ENCODE data around the gene UTP3. TPM values are rescaled to one million over a fixed set of nuclear protein-coding genes. Genes with fewer than 3 reads are reported as not detected.
A peak's percentile ranks its signal among the peaks of the same experiment; 100 is the strongest.

UTP3 gene
- total and polyA plus RNA-seq, 3 experiments from 2014 or later: 14.9 to 43.4 (median 42.5) TPM

DNA sequence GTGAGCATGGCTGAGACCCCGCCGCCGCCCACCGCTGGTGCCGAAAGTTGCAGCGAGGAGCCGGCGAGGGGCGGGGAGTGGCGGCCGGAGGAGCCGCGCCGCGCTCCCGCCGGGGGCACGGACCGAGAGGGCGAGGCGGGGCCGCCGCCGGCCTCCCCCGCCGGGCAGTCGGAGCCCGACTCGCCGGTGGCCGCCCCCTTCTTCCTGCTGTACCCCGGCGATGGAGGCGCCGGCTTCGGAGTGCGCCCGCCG is 16.5 kb downstream of the UTP3 start:
- H3K27ac ChIP-seq (ENCODE audit: low read depth, low read length): peak overlapping the region; percentile 71
- no peaks in the 10 kb centered on the region for H3K9me3 Mint-ChIP-seq
- H3K4me3 Mint-ChIP-seq: peak overlapping the region in 6 of 7 donors; percentile 11 to 99 (median 90)
- DNase-seq: peak in 2 of 5 donors; percentile 41 to 58
- H3K4me1 Mint-ChIP-seq: peaks cover 20 to 42% (median 35%) of the 10 kb centered on the region in 3 donors
- peaks cover 27% of the 10 kb centered on the region for H3K4me1 ChIP-seq (ENCODE audit: insufficient read depth, low read length)
- POLR2A ChIA-PET: interaction anchor here (1.0 to 4.3 kb wide), 7 partner anchors 12 to 134 kb away, joined by 3 to 60 read pairs (median 7); partner anchors contain the start of genes GRSF1, RUFY3 and UTP3
- H3K9me3 ChIP-seq (ENCODE audit: low read length): no peaks in the 10 kb centered on the region
- no peaks in the 10 kb centered on the region for H3K27me3 ChIP-seq (ENCODE audit: insufficient read depth, low read length, poor library complexity, severe bottlenecking)
- no peak overlapping the region for H3K27ac Mint-ChIP-seq
- H3K36me3 Mint-ChIP-seq: peaks cover 0 to 11% (median 0%) of the 10 kb centered on the region in 3 donors
- CTCF ChIA-PET: interaction anchor here (0.5 to 7.1 kb wide), 13 partner anchors 10 to 197 kb away, joined by 3 to 93 read pairs (median 4); partner anchors contain the start of genes MOB1B and UTP3
- no peak overlapping the region for H3K4me3 ChIP-seq (ENCODE audit: low read length)
- H3K27me3 Mint-ChIP-seq: peaks cover 0 to 1% of the 10 kb centered on the region in 2 donors
- H3K36me3 ChIP-seq (ENCODE audit: insufficient read depth, low read length): no peaks in the 10 kb centered on the region

DNA sequence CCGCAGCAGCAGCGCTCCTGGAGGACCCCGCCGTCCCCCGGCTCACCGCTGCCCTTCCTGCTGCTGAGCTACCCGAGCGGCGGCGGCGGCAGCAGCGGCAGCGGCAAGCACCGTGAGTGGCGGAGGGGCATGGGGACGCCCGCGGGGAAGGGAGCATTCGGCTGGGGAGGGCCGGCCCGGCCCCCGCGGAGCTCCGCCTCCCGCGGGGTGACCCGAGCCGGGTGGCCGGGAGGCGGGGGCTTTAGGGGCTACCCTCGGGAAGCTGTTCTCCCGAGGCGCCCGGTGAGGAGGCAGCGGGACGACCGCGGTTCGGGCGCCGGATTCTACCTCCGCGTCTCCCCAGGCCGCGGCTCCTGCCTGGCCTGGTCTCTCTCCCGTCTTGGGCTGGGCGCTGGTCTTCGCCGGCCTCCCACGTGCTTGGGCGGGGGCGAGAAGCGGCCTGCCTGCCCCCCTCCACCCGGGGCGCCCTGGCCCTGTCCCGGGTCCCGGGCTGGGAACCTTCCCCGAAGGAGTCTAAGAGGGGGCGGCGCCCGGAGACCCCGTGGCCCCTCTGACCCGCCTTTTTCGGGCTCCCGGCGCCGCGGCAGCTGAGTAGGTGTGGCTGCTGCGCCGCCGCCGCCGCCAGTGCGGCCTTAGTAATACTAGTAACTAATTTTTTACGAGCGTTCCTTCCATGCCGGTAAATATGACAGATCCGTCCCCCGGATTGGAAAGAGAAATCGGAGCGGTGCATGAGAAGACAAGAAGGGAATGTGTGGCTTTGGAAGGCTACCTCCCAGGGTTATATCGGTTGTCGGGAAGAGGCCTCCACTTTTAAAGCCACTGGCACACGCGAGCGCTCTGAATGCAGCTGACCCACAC is 17.1 kb downstream of the UTP3 start:
- Histone ChIP-seq H3K27me3 (ENCODE audit: insufficient read depth, low read length, poor library complexity, severe bottlenecking) (no peaks in the 10 kb centered on the region), H3K9me3 (ENCODE audit: low read length) (no peaks in the 10 kb centered on the region), H3K36me3 (ENCODE audit: insufficient read depth, low read length) (no peaks in the 10 kb centered on the region), H3K4me3 (ENCODE audit: low read length) (peak overlapping the region; percentile 68), H3K4me1 (ENCODE audit: insufficient read depth, low read length) (peaks cover 27% of the 10 kb centered on the region), H3K27ac (ENCODE audit: low read depth, low read length) (peak overlapping the region; percentile 71)
- DNase-seq: peak; percentile 67 to 85 (median 72)
- Mint-ChIP-seq H3K4me1 (peaks cover 21 to 44% (median 38%) of the 10 kb centered on the region in 3 donors), H3K27ac (peak overlapping the region; percentile 86 to 98 (median 94)), H3K36me3 (peaks cover 0 to 11% (median 0%) of the 10 kb centered on the region in 3 donors), H3K9me3 (no peaks in the 10 kb centered on the region), H3K27me3 (peaks cover 0 to 1% of the 10 kb centered on the region in 2 donors), H3K4me3 (peak overlapping the region; percentile 87 to 99 (median 94))
- POLR2A ChIA-PET: interaction anchor here (0.7 to 4.3 kb wide), 11 partner anchors 13 to 482 kb away, joined by 3 to 60 read pairs (median 5); partner anchors contain the start of genes GRSF1, MOB1B, RUFY3 and UTP3
- CTCF ChIA-PET: interaction anchor here (0.5 to 7.1 kb wide), 14 partner anchors 10 to 197 kb away, joined by 3 to 93 read pairs (median 4); partner anchors contain the start of genes MOB1B, RUFY3 and UTP3

DNA sequence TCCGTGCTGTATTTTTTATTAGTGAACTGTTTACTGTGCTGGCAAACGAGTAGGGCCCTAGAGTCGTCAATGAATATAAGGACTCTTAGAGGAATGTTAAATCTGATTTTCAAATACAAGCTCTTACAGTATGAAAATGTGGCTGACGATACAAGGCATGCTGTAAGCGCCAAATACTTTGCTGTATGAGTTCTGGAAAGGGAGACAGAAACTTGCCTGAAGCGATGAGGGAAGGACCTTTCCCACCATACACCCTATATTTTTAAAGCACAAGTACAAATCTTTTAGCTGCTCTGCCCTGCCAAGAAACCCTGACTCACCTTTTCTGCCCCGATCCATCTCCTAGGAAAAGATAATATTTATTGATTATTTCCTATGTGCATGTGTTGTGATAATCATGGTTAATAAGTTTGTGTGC is 17.7 kb downstream of the UTP3 start:
- Mint-ChIP-seq H3K4me3 (peak overlapping the region; percentile 87 to 99 (median 94)), H3K36me3 (peaks cover 0 to 11% (median 0%) of the 10 kb centered on the region in 3 donors), H3K27me3 (peaks cover 0 to 1% of the 10 kb centered on the region in 2 donors), H3K27ac (peak overlapping the region; percentile 86 to 98 (median 94)), H3K4me1 (peaks cover 21 to 44% (median 38%) of the 10 kb centered on the region in 3 donors), H3K9me3 (no peaks in the 10 kb centered on the region)
- CTCF ChIA-PET: interaction anchor here (0.6 to 7.1 kb wide), 8 partner anchors 15 to 196 kb away, joined by 3 to 93 read pairs (median 6); partner anchors contain the start of genes MOB1B, RUFY3 and UTP3
- POLR2A ChIA-PET: interaction anchor here (0.7 to 4.3 kb wide), 7 partner anchors 17 to 481 kb away, joined by 3 to 60 read pairs (median 6); partner anchors contain the start of genes GRSF1 and UTP3
- no peaks in the 10 kb centered on the region for H3K36me3 ChIP-seq (ENCODE audit: insufficient read depth, low read length)
- no peak for DNase-seq
- no peaks in the 10 kb centered on the region for H3K27me3 ChIP-seq (ENCODE audit: insufficient read depth, low read length, poor library complexity, severe bottlenecking)
- H3K4me3 ChIP-seq (ENCODE audit: low read length): peak overlapping the region; percentile 68
- H3K4me1 ChIP-seq (ENCODE audit: insufficient read depth, low read length): peaks cover 27% of the 10 kb centered on the region
- no peaks in the 10 kb centered on the region for H3K9me3 ChIP-seq (ENCODE audit: low read length)
- peak overlapping the region; percentile 71 for H3K27ac ChIP-seq (ENCODE audit: low read depth, low read length)

DNA sequence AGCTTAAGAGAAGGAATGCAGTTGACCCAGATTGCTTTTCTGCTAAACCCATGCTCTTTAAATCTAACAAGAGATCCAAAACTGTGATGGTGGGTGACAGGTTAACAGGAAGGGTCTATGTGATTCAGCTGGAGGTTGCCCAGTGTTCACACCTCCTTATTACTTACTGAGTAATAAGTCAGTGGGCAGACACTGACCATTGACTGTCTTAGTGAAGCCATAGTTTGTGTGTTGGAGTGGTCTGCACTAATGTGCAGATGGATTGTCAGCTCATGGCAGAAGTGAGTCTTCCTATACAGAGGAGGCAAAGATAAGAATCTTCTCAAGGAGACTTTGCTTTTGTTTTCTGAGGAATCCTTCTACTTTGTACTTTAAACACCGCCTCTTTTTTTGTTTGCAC is 18.2 kb downstream of the UTP3 start:
- POLR2A ChIA-PET: interaction anchor here (0.7 to 4.3 kb wide), 6 partner anchors 17 to 481 kb away, joined by 3 to 60 read pairs (median 11); partner anchors contain the start of genes GRSF1 and UTP3
- peaks cover 22 to 48% (median 38%) of the 10 kb centered on the region in 3 donors for H3K4me1 Mint-ChIP-seq
- H3K4me1 ChIP-seq (ENCODE audit: insufficient read depth, low read length): peaks cover 31% of the 10 kb centered on the region
- peaks cover 0 to 1% of the 10 kb centered on the region in 2 donors for H3K27me3 Mint-ChIP-seq
- no peaks in the 10 kb centered on the region for H3K9me3 ChIP-seq (ENCODE audit: low read length)
- H3K4me3 Mint-ChIP-seq: peak overlapping the region; percentile 87 to 99 (median 94)
- H3K27me3 ChIP-seq (ENCODE audit: insufficient read depth, low read length, poor library complexity, severe bottlenecking): no peaks in the 10 kb centered on the region
- no peaks in the 10 kb centered on the region for H3K36me3 ChIP-seq (ENCODE audit: insufficient read depth, low read length)
- peaks cover 0 to 11% (median 0%) of the 10 kb centered on the region in 3 donors for H3K36me3 Mint-ChIP-seq
- peak overlapping the region; percentile 68 for H3K4me3 ChIP-seq (ENCODE audit: low read length)
- CTCF ChIA-PET: interaction anchor here (0.6 to 7.1 kb wide), 8 partner anchors 16 to 196 kb away, joined by 3 to 93 read pairs (median 6); partner anchors contain the start of genes MOB1B, RUFY3 and UTP3
- DNase-seq: no peak
- H3K27ac Mint-ChIP-seq: peak overlapping the region; percentile 86 to 98 (median 94)
- H3K27ac ChIP-seq (ENCODE audit: low read depth, low read length): peak overlapping the region; percentile 71
- no peaks in the 10 kb centered on the region for H3K9me3 Mint-ChIP-seq

DNA sequence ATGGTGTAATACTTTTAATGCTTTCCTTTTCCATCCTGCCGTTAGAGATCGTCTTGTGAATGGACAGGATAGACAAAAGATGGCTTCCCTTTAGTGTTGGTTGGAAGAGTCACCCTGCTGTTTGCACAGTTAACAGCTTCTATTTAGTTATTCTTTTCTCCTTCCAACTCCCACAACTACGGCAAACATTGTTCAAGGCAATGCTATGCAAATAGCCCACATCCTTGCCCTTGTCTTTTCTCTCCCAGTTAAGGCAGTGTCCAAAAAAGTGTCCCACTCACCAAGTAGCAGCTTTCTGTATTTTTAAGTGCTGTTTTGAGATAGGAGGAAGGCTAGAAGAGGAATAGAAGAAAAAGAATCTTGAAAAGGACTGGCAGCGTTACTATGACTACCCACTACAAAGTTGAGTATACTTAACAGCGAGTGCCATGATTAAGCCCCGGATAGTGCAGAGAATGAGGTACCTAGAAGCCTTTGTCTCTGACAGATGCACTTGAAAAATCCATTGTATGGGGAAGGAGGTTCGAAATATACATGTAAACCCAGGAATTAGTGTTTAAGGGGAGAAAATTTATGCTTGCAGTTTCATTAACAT is 21.4 kb downstream of the UTP3 start:
- H3K27me3 ChIP-seq (ENCODE audit: insufficient read depth, low read length, poor library complexity, severe bottlenecking): no peaks in the 10 kb centered on the region
- POLR2A ChIA-PET: no interaction called here

DNA sequence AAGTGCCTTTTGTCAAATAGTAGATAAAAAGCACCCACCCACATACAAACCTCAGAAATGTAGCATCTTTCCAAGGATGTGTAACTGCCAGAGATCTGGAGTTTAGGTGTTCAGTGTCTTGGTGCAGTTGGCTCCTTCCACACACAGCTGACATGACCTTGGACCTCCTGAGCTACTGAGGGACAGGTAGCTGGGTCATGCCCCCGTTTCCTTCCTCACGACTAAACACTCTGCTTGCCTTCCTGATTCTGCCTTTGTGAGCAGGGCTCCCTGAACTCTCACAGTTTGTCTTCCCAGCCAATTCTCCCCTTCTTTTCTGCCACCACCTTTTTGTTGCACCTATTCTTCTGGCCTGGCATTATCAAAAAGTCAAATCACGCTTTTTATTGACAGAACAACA is 23.3 kb downstream of the UTP3 start:
- Mint-ChIP-seq H3K36me3 (peaks cover 0 to 4% (median 0%) of the 10 kb centered on the region in 3 donors), H3K9me3 (no peaks in the 10 kb centered on the region), H3K27me3 (no peaks in the 10 kb centered on the region), H3K27ac (peak overlapping the region in 3 of 8 donors; percentile 39 to 43 (median 41)), H3K4me3 (peak overlapping the region in 3 of 7 donors; percentile 3 to 52 (median 42)), H3K4me1 (peaks cover 20 to 67% (median 45%) of the 10 kb centered on the region in 3 donors)
- no peaks in the 10 kb centered on the region for H3K27me3 ChIP-seq (ENCODE audit: insufficient read depth, low read length, poor library complexity, severe bottlenecking)
- ChIA-PET POLR2A (no interaction called here), CTCF (interaction anchor here (0.7 to 1.0 kb wide), 2 partner anchors 13 to 24 kb away, joined by 3 to 5 read pairs; no protein-coding TSS in a partner anchor)
- no peak overlapping the region for H3K27ac ChIP-seq (ENCODE audit: low read depth, low read length)
- no peaks in the 10 kb centered on the region for H3K36me3 ChIP-seq (ENCODE audit: insufficient read depth, low read length)
- peaks cover 18% of the 10 kb centered on the region for H3K4me1 ChIP-seq (ENCODE audit: insufficient read depth, low read length)
- no peaks in the 10 kb centered on the region for H3K9me3 ChIP-seq (ENCODE audit: low read length)
- DNase-seq: no peak
- no peak overlapping the region for H3K4me3 ChIP-seq (ENCODE audit: low read length)

More for the DNA sequence above, 21.4 kb downstream of the UTP3 start:
- Histone ChIP-seq H3K4me1 (ENCODE audit: insufficient read depth, low read length) (peaks cover 27% of the 10 kb centered on the region), H3K36me3 (ENCODE audit: insufficient read depth, low read length) (no peaks in the 10 kb centered on the region), H3K27ac (ENCODE audit: low read depth, low read length) (no peak overlapping the region), H3K4me3 (ENCODE audit: low read length) (no peak overlapping the region), H3K9me3 (ENCODE audit: low read length) (no peaks in the 10 kb centered on the region)
- H3K4me1 Mint-ChIP-seq: peaks cover 30 to 68% (median 51%) of the 10 kb centered on the region in 3 donors
- no peaks in the 10 kb centered on the region for H3K27me3 Mint-ChIP-seq
- peak overlapping the region in 1 of 7 donors; percentile 56 for H3K4me3 Mint-ChIP-seq
- H3K36me3 Mint-ChIP-seq: peaks cover 0 to 6% (median 4%) of the 10 kb centered on the region in 3 donors
- DNase-seq: no peak
- H3K27ac Mint-ChIP-seq: peak overlapping the region in 2 of 8 donors; percentile 2 to 45
- CTCF ChIA-PET: interaction anchor here (7.1 kb wide), 1 partner anchor 27 kb away, joined by 93 read pairs; no protein-coding TSS in a partner anchor
- no peaks in the 10 kb centered on the region for H3K9me3 Mint-ChIP-seq

DNA sequence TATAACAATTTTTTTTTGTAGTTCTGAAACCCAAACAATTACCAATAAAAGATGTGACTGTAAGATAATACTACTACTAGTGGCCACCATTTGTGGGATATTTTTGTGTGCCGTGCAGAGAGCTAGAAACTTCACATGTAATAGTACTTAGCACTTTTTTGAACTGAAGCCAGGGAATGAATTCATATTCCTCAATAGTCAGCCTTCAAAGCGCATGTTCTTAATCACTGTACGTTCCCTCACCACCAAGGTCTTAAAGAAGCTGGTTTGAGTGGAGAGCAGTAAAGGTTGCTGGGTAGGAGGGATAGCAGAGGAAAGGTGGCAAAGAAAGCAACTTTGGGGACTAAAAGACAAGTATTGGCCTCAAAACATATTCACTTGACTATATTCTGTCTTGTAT is 23.8 kb downstream of the UTP3 start:
- Histone ChIP-seq H3K9me3 (ENCODE audit: low read length) (no peaks in the 10 kb centered on the region), H3K36me3 (ENCODE audit: insufficient read depth, low read length) (no peaks in the 10 kb centered on the region), H3K4me1 (ENCODE audit: insufficient read depth, low read length) (peaks cover 12% of the 10 kb centered on the region), H3K27me3 (ENCODE audit: insufficient read depth, low read length, poor library complexity, severe bottlenecking) (no peaks in the 10 kb centered on the region), H3K4me3 (ENCODE audit: low read length) (no peak overlapping the region), H3K27ac (ENCODE audit: low read depth, low read length) (no peak overlapping the region)
- no peaks in the 10 kb centered on the region for H3K9me3 Mint-ChIP-seq
- peak overlapping the region in 4 of 8 donors; percentile 14 to 43 (median 41) for H3K27ac Mint-ChIP-seq
- peaks cover 0 to 4% (median 0%) of the 10 kb centered on the region in 3 donors for H3K36me3 Mint-ChIP-seq
- H3K4me3 Mint-ChIP-seq: no peak overlapping the region
- H3K27me3 Mint-ChIP-seq: no peaks in the 10 kb centered on the region
- CTCF ChIA-PET: interaction anchor here (0.7 to 1.0 kb wide), 2 partner anchors 12 to 23 kb away, joined by 3 to 5 read pairs; no protein-coding TSS in a partner anchor
- POLR2A ChIA-PET: no interaction called here
- peaks cover 19 to 64% (median 42%) of the 10 kb centered on the region in 3 donors for H3K4me1 Mint-ChIP-seq
- no peak for DNase-seq
